SW480 (cell line): ENCODE data around the gene PM20D2.
A peak's percentile ranks its signal among the peaks of the same experiment; 100 is the strongest.
"Not testable (repeated sequence)": the region's sequence is repeated elsewhere in the genome, so short reads cannot be mapped to it uniquely, and the experiment has no call there.

ENCODE experiments used
- DNase-seq: peaks from one replicate; pipeline ENCODE4 v3.0.0-alpha.2; 2016; ENCODE audit warnings: low spot score

Gene PM20D2

GRCh38 chr6:89145956-89146717, at the start of gene PM20D2:
Gene PM20D2 (plus strand): TSS chr6:89146055. CDS start chr6:89146145, 90 bp downstream.
- peak; percentile 72 for DNase-seq

- DNase-seq: no peak
These were observed 47.4 kb upstream of the PM20D2 start for GRCh38 chr6:89098461-89098860.

- DNase-seq: no peak
These were observed 45.7 kb upstream of the PM20D2 start for GRCh38 chr6:89100114-89100513.

- DNase-seq: no peak
These were observed 35.6 kb upstream of the PM20D2 start for GRCh38 chr6:89110284-89110683.

- no peak for DNase-seq
These were observed 33.9 kb upstream of the PM20D2 start for GRCh38 chr6:89111933-89112332.

- DNase-seq: no peak
These were observed 29.2 kb upstream of the PM20D2 start for GRCh38 chr6:89116702-89117101.

GRCh38 chr6:89117211-89118108, 28.4 kb upstream of the PM20D2 start, which contains the start of gene SRSF12:
Gene SRSF12 (minus strand): TSS chr6:89118071. CDS start chr6:89117887, 184 bp downstream.
- DNase-seq: no peak

GRCh38 chr6:89118931-89119330, 26.9 kb upstream of the PM20D2 start:
- peak; percentile 11 for DNase-seq

- DNase-seq: no peak
These were observed 25.5 kb upstream of the PM20D2 start for GRCh38 chr6:89120371-89120770.

- no peak for DNase-seq
These were observed 23.9 kb upstream of the PM20D2 start for GRCh38 chr6:89121934-89122333.

GRCh38 chr6:89122625-89123024, 23.2 kb upstream of the PM20D2 start:
- DNase-seq: peak; percentile 62

- not testable (repeated sequence) for DNase-seq
These were observed 17.6 kb upstream of the PM20D2 start for GRCh38 chr6:89128256-89128671.

GRCh38 chr6:89131599-89131998, 14.3 kb upstream of the PM20D2 start:
- no peak for DNase-seq

GRCh38 chr6:89132057-89132456, 13.8 kb upstream of the PM20D2 start:
- DNase-seq: no peak

- no peak for DNase-seq
These were observed 11.9 kb upstream of the PM20D2 start for GRCh38 chr6:89133981-89134380.

- DNase-seq: no peak
These were observed 11.1 kb upstream of the PM20D2 start for GRCh38 chr6:89134723-89135122.

GRCh38 chr6:89138173-89138572, 7.7 kb upstream of the PM20D2 start:
- no peak for DNase-seq

- DNase-seq: no peak
These were observed 6.1 kb upstream of the PM20D2 start for GRCh38 chr6:89139509-89140346.

GRCh38 chr6:89140347-89141156, 5.3 kb upstream of the PM20D2 start:
- DNase-seq: no peak

- no peak for DNase-seq
These were observed 1.4 kb upstream of the PM20D2 start for GRCh38 chr6:89144354-89144906.
